Activated CD8-positive, alpha-beta memory T cell treated with anti-CD3 and anti-CD28 coated beads for 24 hours (primary cell): Measurements from ENCODE around the gene GLCCI1.
"Not testable (repeated sequence)": the region's sequence is repeated elsewhere in the genome, so short reads cannot be mapped to it uniquely, and the experiment has no call there.

ENCODE experiments used
- DNase-seq: peaks from one replicate; pipeline ENCODE4 v3.0.0-alpha.2; 2020

The GLCCI1 gene

GRCh38 chr7:7990441-7990761, 21.8 kb downstream of the GLCCI1 start:
- DNase-seq, result no peak

GRCh38 chr7:7992506-7992905, 23.9 kb downstream of the GLCCI1 start:
- no peak for DNase-seq

- DNase-seq, result not testable (repeated sequence)
Observed at GRCh38 chr7:7995348-7995747, 26.8 kb downstream of the GLCCI1 start.

- DNase-seq, result no peak
Observed at GRCh38 chr7:7996568-7996967, 28.0 kb downstream of the GLCCI1 start.

- no peak for DNase-seq
Observed at GRCh38 chr7:8000315-8000941, 31.8 kb downstream of the GLCCI1 start.

- no peak for DNase-seq
Observed at GRCh38 chr7:8003077-8003476, 34.5 kb downstream of the GLCCI1 start.

GRCh38 chr7:8005279-8005678, 36.7 kb downstream of the GLCCI1 start:
- DNase-seq, result no peak

- no peak for DNase-seq
Observed at GRCh38 chr7:8014399-8014798, 45.8 kb downstream of the GLCCI1 start.

GRCh38 chr7:8015100-8015745, 46.6 kb downstream of the GLCCI1 start:
- no peak for DNase-seq

- DNase-seq, result no peak
Observed at GRCh38 chr7:8015746-8016120, 47.1 kb downstream of the GLCCI1 start.

GRCh38 chr7:8017423-8017822, 48.8 kb downstream of the GLCCI1 start:
- no peak for DNase-seq

- no peak for DNase-seq
Observed at GRCh38 chr7:8018961-8019360, 50.4 kb downstream of the GLCCI1 start.

- DNase-seq, result no peak
Observed at GRCh38 chr7:8022628-8023027, 54.0 kb downstream of the GLCCI1 start.

GRCh38 chr7:8035192-8035591, 66.6 kb downstream of the GLCCI1 start:
- no peak for DNase-seq

- DNase-seq, result no peak
Observed at GRCh38 chr7:8035647-8036518, 67.3 kb downstream of the GLCCI1 start.

GRCh38 chr7:8037151-8037550, 68.6 kb downstream of the GLCCI1 start:
- no peak for DNase-seq

GRCh38 chr7:8040768-8041369, 72.3 kb downstream of the GLCCI1 start:
- no peak for DNase-seq

GRCh38 chr7:8042796-8043535, 74.4 kb downstream of the GLCCI1 start:
- no peak for DNase-seq

GRCh38 chr7:8044761-8045430, 76.3 kb downstream of the GLCCI1 start:
- DNase-seq, result no peak

GRCh38 chr7:8048067-8048466, 79.5 kb downstream of the GLCCI1 start:
- not testable (repeated sequence) for DNase-seq

GRCh38 chr7:8051373-8051772, 82.8 kb downstream of the GLCCI1 start:
- no peak for DNase-seq

GRCh38 chr7:8051998-8052397, 83.4 kb downstream of the GLCCI1 start:
- no peak for DNase-seq
